ENCODE results near the gene OR1D5. TPM values are rescaled to one million over a fixed set of nuclear protein-coding genes. Genes with fewer than 3 reads are reported as not detected.

OR1D5 gene
- total and polyA plus RNA-seq, 2 donors (not counting 3 experiments of a cell fraction or from before 2014, with no cell fraction given), result not detected

DNA sequence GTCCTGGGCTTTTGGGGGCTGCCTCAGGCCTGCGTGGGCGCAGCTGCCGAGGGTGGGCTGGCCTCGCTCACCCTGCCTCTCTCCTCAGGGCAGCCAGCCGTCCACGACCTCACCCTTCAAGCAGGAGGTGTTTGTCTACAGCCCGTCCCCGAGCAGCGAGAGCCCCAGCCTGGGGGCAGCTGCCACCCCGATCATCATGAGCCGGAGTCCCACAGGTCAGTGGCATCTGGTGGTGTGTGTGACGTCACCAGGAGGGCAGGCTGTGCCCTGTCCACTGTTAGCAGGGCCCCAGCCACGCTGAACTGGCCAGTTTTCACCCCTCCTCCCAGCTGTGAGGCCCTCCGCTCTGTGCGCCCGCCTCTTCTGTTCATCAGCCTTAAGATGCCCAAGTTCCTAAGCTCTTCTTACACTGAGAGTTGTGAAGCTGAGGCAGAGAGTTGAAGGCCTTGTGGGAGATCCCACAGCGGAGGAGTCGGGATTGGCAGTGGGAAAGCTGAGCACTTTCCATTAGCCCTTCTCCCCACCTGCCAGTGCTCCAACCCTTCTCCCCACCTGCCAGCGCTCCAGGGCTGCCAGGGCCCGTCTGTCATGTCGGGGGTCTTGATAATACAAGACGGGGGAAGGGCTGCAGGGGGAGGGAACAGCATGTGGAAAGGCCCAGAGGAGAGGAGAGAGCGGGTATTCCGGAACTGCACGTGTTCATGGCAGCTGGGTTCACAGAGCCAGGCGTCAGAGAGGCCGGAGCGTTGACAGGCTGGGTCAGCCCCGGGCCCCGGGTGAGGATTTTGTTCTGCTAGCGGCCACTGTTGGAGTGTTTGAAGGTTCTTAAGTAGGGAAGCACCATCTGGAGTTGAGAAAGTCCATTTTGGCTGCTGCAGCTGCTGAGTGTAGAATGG is 36.3 kb downstream of the OR1D5 start:
- BruUV-seq (replicated peaks), result no TSS peak
- Histone ChIP-seq H3K9me1 (replicated peaks; ENCODE audit: control insufficient read depth, extremely low read depth, insufficient read depth, low read length) (no peaks in the 10 kb centered on the region), H3K4me3 (replicated peaks in 1 of 3; ENCODE audit: insufficient read depth in 1 of 3, low read depth in 1 of 3, low read length in 3 of 3) (no peak overlapping the region), H2AFZ (ENCODE audit: low read depth, low read length) (no peak overlapping the region), H3K9me3 (replicated peaks; ENCODE audit: control insufficient read depth, insufficient read depth, low read length) (no peaks in the 10 kb centered on the region), H3K27me3 (ENCODE audit: control insufficient read depth in 2 of 2, insufficient read depth in 2 of 2, low read length in 2 of 2) (no peaks in the 10 kb centered on the region), H4K20me1 (replicated peaks; ENCODE audit: control insufficient read depth, extremely low read depth, insufficient read depth, low read length) (no peaks in the 10 kb centered on the region), H3K4me1 (ENCODE audit: control insufficient read depth, extremely low read depth, insufficient read depth, low read length) (peaks cover 16% of the 10 kb centered on the region), H3K4me2 (ENCODE audit: insufficient read depth, low read length) (no peak overlapping the region), H3K27ac (ENCODE audit: insufficient read depth, low read depth, low read length) (no peak overlapping the region), H3K79me2 (ENCODE audit: control insufficient read depth, insufficient read depth, low read length) (no peaks in the 10 kb centered on the region), H3K36me3 (ENCODE audit: control insufficient read depth in 2 of 2, extremely low read depth in 1 of 2, insufficient read depth in 2 of 2, low read length in 2 of 2) (no peaks in the 10 kb centered on the region), H3K9ac (replicated peaks; ENCODE audit: extremely low read depth, insufficient read depth, low read length) (no peak overlapping the region)
- no peak for TF ChIP-seq GATA2 (IDR thresholded peaks at IDR 0.05; ENCODE audit: insufficient read depth, insufficient read length, low read depth, low read length)
- TF ChIP-seq, protein P1, sequence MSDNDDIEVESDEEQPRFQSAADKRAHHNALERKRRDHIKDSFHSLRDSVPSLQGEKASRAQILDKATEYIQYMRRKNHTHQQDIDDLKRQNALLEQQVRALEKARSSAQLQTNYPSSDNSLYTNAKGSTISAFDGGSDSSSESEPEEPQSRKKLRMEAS (IDR thresholded peaks at IDR 0.05; ENCODE audit: insufficient read depth, insufficient read length), result no peak
- TF ChIP-seq, protein P2, sequence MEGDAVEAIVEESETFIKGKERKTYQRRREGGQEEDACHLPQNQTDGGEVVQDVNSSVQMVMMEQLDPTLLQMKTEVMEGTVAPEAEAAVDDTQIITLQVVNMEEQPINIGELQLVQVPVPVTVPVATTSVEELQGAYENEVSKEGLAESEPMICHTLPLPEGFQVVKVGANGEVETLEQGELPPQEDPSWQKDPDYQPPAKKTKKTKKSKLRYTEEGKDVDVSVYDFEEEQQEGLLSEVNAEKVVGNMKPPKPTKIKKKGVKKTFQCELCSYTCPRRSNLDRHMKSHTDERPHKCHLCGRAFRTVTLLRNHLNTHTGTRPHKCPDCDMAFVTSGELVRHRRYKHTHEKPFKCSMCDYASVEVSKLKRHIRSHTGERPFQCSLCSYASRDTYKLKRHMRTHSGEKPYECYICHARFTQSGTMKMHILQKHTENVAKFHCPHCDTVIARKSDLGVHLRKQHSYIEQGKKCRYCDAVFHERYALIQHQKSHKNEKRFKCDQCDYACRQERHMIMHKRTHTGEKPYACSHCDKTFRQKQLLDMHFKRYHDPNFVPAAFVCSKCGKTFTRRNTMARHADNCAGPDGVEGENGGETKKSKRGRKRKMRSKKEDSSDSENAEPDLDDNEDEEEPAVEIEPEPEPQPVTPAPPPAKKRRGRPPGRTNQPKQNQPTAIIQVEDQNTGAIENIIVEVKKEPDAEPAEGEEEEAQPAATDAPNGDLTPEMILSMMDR (IDR thresholded peaks at IDR 0.05; ENCODE audit: extremely low read depth in 1 of 2, insufficient read depth in 1 of 2, low read depth in 1 of 2, low read length in 2 of 2), result no peak
- TF ChIP-seq JUN (IDR thresholded peaks at IDR 0.05; ENCODE audit: borderline replicate concordance, insufficient read depth, insufficient read length, low read depth), result no peak
- no peak for TF ChIP-seq POLR2A (IDR thresholded peaks at IDR 0.05; ENCODE audit: low read depth, low read length)
- TF ChIP-seq EZH2 (IDR thresholded peaks at IDR 0.05; ENCODE audit: borderline replicate concordance, low read depth, low read length, severe bottlenecking), result no peak
- no peak for TF ChIP-seq FOS (IDR thresholded peaks at IDR 0.05; ENCODE audit: borderline replicate concordance, insufficient read depth, low read length)
- TF ChIP-seq POLR2AphosphoS5 (IDR thresholded peaks at IDR 0.05; ENCODE audit: insufficient read depth, low read depth, low read length), result no peak
- no peak for TF ChIP-seq MYC (IDR thresholded peaks at IDR 0.05; ENCODE audit: low read depth, low read length)
- intact Hi-C loops (cut with micrococcal nuclease), result no loop called here
- ChIA-PET POLR2A (no interaction called here), CTCF (interaction anchor here (1.5 kb wide), 1 partner anchor 14 kb away, joined by 5 read pairs; no protein-coding TSS in a partner anchor)
- no peak for DNase-seq (ENCODE audit: low read depth, low spot score)
- dilution Hi-C loops (cut with MboI; ENCODE audit: extremely low pct_ligation_motif_present, low sequenced_read_pairs), result no loop called here
- no peak for FAIRE-seq
